Posterior vena cava (tissue), 2 donors: ENCODE measurements around the gene NKAIN1. TPM values are rescaled to one million over a fixed set of nuclear protein-coding genes. Genes with fewer than 3 reads are reported as not detected.

ENCODE experiments used
- DNase-seq: peaks from one replicate; pipeline ENCODE4 v3.0.0-alpha.2; 2020; ENCODE audit warnings: low spot score
- intact Hi-C, 2 donors: fragments of 100-400 bp; cut with DNase I; formaldehyde crosslinking; loops; one replicate each; pipeline versions ENCODE4 v1.14.1 to v1.14.2; 2022 to 2023
- total RNA-seq, 2 donors: library from RNA; stranded (reverse); fragmentation: NEBNext Ultra II Directional; extraction: Animal tissue kit (Norgen Biotek cat#: 25700); gene quantifications; one replicate each; pipeline ENCODE4 v1.2.1, GENCODE V29; 2021
- donor health status: DM: yes; HTN: yes; CAD: no.
- donor health status: DM: yes; HTN: yes; CAD: no.

The NKAIN1 gene
- total RNA-seq, 2 donors from 2014 or later = 0.28 TPM; not detected in 1

GRCh38 chr1:31133368-31133767, 106.3 kb downstream of the NKAIN1 start:
- no peak for DNase-seq
- intact Hi-C loops = no loop called here

Other genes starting within 250 kb of the NKAIN1 start
- 10 to 100 TPM; 73.2 to 87.9 TPM for gene PUM1, start 174.2 kb downstream of the NKAIN1 start, total RNA-seq
- gene SNRNP40, start 56.9 kb upstream of the NKAIN1 start, total RNA-seq = 10 to 100 TPM; 28.6 to 32.6 TPM
- gene ZCCHC17, start 57.1 kb upstream of the NKAIN1 start, total RNA-seq = 10 to 100 TPM; 18.7 to 20.3 TPM
- gene FABP3, start 133.2 kb upstream of the NKAIN1 start, total RNA-seq = 100 to 1,000 TPM; 132 to 142 TPM
- 1 to 10 TPM; 3.9 to 5.1 TPM for gene SERINC2, start 173.3 kb upstream of the NKAIN1 start, total RNA-seq